Adrenal gland (tissue), 5 donors: ENCODE measurements around the gene CCDC187.

ENCODE experiments used
- CTCF ChIP-seq, 6 experiments: fragments of 450-650 bp in 4 of 6; fragments of 200-600 bp in 2 of 6; sonication (generic) in 1 of 6; IDR thresholded peaks; 1 replicate in 5 of 6; 2 replicates in 1 of 6; pipeline versions ENCODE4 v1.5.1 to v1.8.0; 2016 to 2021; ENCODE audit warnings: antibody characterized with exemption in 6 of 6, mild to moderate bottlenecking in 2 of 6, moderate library complexity in 1 of 6
- POLR2A ChIP-seq, 2 donors: fragments of 450-650 bp; IDR thresholded peaks; one replicate each; pipeline ENCODE4 v1.6.1; 2017; ENCODE audit warnings: antibody characterized with exemption in 2 of 2, mild to moderate bottlenecking in 2 of 2, moderate library complexity in 1 of 2
- donor health status: DM: no; HTN: no; CAD: no.

GRCh38 chr9:136286987-136287379 is 16.9 kb downstream of the CCDC187 start:
- TF ChIP-seq POLR2A (IDR thresholded peaks at IDR 0.05) (no peak), CTCF (IDR thresholded peaks at IDR 0.05) (no peak)
